DMS 273 treated with DMSO at 0.1 percent for 48 hours (cell line): ENCODE results near the gene SPAG9.
"Not testable (repeated sequence)": the region's sequence is repeated elsewhere in the genome, so short reads cannot be mapped to it uniquely, and the experiment has no call there.

Source experiments
- DNase-seq: peaks from one replicate; lab custom pipeline; 2025; lab: John Stamatoyannopoulos, UW

SPAG9 gene

GRCh38 chr17:51132964-51133319 is 12.3 kb upstream of the SPAG9 start:
- DNase-seq, result no peak

- DNase-seq, result no peak
Measured at GRCh38 chr17:51128076-51128475, 7.4 kb upstream of the SPAG9 start.

- no peak for DNase-seq
Measured at GRCh38 chr17:51124640-51125503, 4.2 kb upstream of the SPAG9 start.

- DNase-seq, result not testable (repeated sequence)
Measured at GRCh38 chr17:51122473-51123115, 1.9 kb upstream of the SPAG9 start.

- DNase-seq, result peak; percentile 71
Measured at GRCh38 chr17:51121620-51122472, 1.2 kb upstream of the SPAG9 start.

- DNase-seq, result peak; percentile 51
Measured at GRCh38 chr17:51120357-51120738, 320 bp downstream of the SPAG9 start.

GRCh38 chr17:51119415-51120356 is 982 bp downstream of the SPAG9 start:
- DNase-seq, result peak; percentile 34

- DNase-seq, result peak; percentile 79
Measured at GRCh38 chr17:51118330-51119195, 2.1 kb downstream of the SPAG9 start.

GRCh38 chr17:51115179-51115578 is 5.5 kb downstream of the SPAG9 start:
- DNase-seq, result no peak

GRCh38 chr17:51112303-51113222 is 8.1 kb downstream of the SPAG9 start:
- DNase-seq, result not testable (repeated sequence)

GRCh38 chr17:51107778-51108177 is 12.9 kb downstream of the SPAG9 start:
- no peak for DNase-seq

- DNase-seq, result no peak
Measured at GRCh38 chr17:51103451-51103850, 17.2 kb downstream of the SPAG9 start.

GRCh38 chr17:51103050-51103449 is 17.6 kb downstream of the SPAG9 start:
- DNase-seq, result no peak

GRCh38 chr17:51097708-51098446 is 22.8 kb downstream of the SPAG9 start:
- no peak for DNase-seq

GRCh38 chr17:51091635-51092034 is 29.0 kb downstream of the SPAG9 start:
- DNase-seq, result no peak

- DNase-seq, result not testable (repeated sequence)
Measured at GRCh38 chr17:51088868-51089267, 31.8 kb downstream of the SPAG9 start.

- DNase-seq, result no peak
Measured at GRCh38 chr17:51088287-51088686, 32.4 kb downstream of the SPAG9 start.

- DNase-seq, result no peak
Measured at GRCh38 chr17:51087072-51087757, 33.5 kb downstream of the SPAG9 start.
